Measurements from ENCODE around the gene HP1BP3. TPM values are rescaled to one million over a fixed set of nuclear protein-coding genes. Genes with fewer than 3 reads are reported as not detected.
"Not testable (repeated sequence)": the region's sequence is repeated elsewhere in the genome, so short reads cannot be mapped to it uniquely, and the experiment has no call there.

The HP1BP3 gene, protein sequence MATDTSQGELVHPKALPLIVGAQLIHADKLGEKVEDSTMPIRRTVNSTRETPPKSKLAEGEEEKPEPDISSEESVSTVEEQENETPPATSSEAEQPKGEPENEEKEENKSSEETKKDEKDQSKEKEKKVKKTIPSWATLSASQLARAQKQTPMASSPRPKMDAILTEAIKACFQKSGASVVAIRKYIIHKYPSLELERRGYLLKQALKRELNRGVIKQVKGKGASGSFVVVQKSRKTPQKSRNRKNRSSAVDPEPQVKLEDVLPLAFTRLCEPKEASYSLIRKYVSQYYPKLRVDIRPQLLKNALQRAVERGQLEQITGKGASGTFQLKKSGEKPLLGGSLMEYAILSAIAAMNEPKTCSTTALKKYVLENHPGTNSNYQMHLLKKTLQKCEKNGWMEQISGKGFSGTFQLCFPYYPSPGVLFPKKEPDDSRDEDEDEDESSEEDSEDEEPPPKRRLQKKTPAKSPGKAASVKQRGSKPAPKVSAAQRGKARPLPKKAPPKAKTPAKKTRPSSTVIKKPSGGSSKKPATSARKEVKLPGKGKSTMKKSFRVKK
- 236 and 322 TPM in 2 replicates for total RNA-seq

DNA sequence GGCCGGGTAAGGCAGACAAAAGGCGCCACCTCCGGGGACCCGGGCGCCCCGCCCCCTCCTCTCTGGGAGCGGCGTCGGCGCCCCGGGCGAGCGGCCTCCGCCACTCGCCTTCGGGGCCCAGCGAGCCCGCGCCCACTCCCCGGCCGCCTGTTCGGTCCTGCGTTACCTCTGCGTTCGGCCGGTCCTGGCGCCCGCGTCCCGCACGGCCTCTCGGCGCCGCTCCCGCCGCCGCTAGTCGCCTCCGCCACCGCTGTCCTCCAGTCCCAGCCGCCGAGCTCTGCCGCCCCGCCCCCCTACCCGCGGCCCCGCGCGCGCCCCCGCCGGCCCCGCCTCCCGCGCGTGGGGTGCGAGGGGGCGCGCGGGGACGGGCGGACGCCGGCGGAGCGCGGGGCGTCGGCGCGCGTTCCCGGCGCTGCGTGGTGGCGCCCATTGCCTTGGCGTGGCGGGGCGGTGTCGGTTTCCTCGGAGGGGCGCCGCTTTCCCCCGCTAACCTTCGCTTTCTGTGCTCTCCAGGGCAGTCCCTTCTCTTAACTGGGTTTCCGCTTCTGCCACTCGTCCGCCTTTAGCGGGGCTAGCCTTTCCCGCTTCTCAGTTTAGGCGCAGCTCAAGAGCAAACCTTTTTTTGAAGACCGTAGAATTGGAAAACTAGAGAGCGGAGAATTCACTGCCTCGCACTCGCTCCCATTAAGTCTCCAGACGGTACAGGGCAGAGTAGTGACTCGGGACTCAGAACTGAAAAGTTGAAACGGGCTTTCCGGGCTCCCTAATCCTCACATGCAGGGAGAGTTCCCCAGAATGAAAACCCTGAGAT is at the start of gene HP1BP3:
Gene HP1BP3, minus strand, starts transcription at position 279 of the 811 bp plus-strand sequence. CDS start 6,867 bp downstream, outside the sequence.
- peak; percentile 78 for DNase-seq

DNA sequence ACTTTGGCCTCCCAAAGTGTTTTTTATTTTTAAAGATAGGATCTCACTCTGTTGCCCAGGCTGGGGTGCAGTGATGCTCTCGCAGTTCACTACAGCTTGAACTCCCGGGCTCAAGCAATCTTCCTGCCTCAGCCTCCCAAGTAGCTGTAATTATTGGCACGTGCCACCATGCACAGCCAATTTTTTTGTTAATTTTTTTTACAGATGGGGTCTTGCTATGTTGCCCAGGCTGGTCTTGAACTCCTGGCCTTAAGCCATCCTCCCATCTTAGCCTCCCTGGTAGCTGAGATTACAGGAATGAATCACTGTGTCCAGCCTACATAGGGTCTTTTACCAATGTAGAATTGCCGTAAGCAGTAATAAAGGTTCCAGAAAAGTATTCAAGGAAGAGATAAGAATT is 49.1 kb upstream of the HP1BP3 start:
- no peak for DNase-seq

DNA sequence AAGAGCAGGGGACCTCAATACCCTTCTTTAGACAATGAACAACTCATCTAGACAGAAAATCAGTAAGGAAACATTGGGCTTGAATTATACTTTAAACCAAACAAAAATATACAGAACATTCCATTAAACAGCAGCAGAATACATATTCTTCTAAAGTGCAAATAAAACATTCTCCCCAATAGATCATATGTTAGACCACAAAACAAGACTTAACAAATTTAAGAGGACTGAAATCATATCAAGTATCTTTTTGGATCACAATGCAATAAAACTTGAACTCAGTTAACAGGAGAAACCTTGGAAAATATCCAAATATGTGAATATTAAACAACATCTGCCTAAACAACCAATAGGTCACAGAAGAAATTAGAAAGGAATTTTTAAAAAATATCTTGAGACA is 47.7 kb upstream of the HP1BP3 start:
- no peak for DNase-seq

DNA sequence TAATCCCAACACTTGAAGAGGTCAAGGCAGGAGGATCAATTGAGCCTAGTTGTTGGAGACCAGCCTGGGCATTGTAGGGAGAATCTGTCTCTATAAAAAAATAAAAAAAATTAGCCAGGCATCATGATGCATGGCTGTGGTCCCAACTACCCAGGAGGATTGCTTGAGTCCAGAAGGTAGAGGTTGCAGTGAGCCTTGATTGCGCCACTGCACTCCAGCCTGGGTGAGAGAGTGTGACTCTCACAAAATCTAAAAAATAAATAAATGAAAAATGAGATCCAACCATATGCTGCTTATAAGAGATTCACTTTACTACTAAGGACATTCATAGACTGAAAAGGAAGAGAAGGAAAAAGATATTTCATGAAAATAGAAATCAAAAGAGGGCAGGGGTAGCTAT is 47.1 kb upstream of the HP1BP3 start:
- no peak for DNase-seq

DNA sequence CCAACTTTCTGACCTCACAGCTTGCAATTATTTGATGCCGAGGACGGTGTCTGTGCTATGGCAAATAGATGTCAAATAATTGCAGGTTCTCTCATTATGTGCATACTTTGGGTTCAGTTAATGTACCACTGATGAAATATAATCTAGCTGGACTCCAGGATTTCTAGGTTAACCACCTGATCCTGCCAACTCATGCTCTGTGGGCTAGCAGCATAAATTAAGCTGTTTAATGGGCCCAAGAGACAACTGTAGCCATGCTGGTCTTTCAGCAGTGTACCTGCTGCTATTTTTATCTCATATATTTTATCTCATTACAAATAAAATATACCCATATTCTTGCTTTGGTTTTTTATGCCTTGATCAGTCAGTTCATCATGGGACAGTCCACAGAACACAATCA is 43.3 kb upstream of the HP1BP3 start:
- no peak for DNase-seq

DNA sequence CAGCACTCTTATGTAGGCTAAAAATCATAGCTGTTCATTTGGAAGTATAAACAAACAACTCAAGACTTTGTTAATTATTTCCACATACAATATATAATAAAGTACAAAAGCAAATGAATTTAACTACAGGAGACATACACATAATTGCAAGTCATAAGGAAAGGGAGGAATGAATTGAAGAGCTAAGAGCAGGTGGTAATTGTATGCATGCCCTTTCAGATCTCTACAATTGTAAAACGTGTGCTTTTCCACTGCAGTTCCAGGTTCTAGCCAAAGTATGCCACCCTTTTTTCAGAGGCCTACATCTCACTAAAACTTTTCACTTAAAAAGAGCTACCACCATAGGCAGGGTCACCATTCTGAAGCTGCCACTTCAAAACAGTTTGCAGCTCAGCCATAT is 42.8 kb upstream of the HP1BP3 start:
- DNase-seq = no peak

DNA sequence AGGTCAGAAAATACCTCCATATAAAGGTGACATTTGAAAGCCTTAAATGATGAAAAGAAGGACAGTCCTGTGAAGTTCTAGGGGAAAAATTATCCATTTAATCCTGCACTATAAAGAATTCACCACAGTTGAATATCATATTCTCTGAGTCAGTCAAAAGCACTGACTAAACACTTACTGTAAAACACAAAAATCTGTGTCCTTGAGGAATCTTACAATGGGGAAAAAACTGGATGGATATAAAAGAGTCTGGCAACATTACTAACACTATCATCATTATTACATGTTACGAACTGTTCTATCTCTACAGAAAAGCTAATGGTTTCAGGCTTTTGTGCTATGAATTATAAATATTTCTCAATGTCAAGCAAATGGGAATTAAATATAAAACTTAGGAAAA is 42.4 kb upstream of the HP1BP3 start:
- DNase-seq = no peak

DNA sequence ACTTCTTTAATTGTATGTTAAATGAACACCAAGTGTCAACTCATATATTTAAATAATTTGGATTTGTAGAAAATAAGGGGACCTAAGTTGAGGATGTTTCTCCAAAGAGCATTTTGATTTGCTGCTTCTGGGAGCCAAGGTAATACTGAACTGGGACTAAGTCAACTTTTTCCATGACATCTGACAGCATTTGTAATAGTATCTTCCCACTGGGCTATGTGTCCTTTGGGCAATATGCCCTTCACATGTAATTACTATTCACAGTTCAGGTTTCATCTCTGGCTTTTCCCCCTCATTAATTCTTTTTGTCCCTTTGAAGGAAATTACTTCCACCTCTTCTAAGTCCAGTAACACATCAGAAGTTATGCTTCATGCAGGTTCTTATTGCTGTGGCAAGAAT is 36.7 kb upstream of the HP1BP3 start:
- DNase-seq = no peak

DNA sequence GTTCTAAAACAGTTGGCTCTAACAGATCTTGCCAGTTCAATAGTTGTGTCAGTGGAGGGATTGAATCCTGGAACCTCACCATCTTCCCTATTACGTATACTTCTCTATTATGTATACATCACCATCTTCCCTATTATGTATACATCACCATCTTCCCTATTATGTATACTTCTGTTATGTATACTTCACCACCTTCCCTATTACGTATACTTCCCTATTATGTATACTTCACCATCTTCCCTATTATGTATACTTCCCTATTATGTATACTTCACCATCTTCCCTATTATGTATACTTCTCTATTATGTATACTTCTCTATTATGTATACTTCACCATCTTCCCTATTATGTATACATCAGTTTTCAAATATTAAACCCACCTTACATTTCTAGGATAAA is 34.4 kb upstream of the HP1BP3 start:
- no peak for DNase-seq

DNA sequence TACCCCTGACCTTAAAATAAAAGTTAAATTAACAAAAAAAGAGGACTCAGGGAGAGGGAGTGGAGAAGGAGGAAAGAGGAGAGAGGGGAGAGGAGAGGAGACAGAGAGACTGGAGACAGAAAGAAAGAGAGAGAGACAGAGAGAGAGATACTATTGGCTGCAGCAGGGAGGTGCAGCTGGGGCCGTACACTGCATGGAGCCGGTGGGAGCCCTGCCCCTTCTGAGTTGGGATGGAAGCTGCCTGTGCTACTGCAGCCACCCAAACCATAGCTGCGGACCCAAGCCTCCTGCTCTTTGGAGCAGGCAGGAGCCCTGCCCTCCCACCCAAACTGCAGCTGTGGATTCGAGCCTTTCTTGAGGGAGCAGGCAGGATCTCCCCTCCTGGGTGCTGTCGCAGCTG is 32.7 kb upstream of the HP1BP3 start:
- no peak for DNase-seq

DNA sequence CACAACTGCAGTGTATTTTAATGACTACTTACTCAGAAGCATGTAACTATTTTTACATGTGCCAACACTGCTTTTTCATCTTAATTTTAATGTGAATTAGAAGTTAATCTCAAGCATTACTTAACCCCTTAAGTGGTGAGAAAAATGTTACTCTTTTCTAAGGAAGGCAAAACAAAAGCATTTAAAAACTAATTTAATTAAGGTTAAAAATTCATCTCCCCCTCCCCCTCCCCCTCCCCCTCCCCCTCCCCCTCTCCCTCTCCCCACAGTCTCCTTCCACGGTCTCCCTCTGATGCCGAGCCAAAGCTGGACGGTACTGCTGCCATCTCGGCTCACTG is 27.4 kb upstream of the HP1BP3 start:
- DNase-seq = no peak

DNA sequence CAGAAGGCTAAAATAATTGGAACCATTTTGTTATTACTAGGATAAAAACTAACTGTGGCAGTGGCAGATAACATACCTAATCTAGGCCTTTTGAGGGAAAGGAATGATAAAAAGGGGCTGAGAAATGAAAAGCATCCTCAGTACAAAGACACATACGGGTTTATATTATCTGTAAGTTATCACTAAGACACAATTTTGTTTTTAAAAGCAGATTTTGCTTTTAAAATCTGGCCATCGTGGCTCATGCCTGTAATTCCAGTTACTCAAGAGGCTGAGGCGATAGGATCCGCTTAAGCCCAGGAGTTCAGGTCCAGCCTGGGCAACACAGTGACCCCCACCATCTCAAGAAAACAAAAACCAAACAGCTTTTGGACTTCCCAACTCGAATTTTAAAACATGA is 24.8 kb upstream of the HP1BP3 start:
- no peak for DNase-seq

DNA sequence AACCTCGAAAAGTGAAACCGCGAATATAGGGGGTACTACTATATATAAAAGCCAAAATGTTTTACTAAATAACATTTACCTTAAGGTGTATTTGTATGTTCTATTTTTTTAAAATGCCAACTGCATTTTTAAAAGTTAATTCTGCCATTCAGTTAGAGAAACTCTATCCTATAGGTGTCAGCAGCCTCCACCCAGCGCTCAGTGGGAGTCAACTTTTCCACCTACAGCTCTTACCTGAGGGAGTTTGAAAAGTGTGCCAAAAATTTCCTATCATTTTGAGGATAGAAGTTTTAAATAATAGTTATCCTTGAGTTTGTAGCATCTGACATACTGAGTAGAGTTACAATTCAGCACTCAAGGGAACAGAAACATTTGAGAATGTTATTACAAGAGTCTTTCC is 6.1 kb upstream of the HP1BP3 start:
- DNase-seq = no peak

DNA sequence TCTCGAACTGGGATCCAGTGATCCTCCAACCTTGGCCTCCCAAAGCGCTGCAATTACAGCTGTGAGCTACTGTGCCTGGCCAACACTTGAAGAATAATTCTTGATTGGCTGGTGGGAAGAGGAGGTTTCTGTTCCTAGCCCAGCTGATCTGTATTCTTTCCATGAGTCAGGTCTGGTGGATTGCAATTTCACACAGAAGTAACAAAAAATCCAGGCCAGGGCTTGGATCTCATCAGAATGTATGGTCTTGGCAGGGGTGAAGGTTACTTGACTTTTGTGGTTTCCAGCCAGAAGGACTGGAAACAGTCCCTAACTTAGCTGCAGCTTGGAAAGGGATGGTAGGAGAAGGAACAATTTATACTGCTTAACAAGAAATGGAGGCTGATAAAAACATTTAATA is 5.1 kb upstream of the HP1BP3 start:
- DNase-seq = no peak

DNA sequence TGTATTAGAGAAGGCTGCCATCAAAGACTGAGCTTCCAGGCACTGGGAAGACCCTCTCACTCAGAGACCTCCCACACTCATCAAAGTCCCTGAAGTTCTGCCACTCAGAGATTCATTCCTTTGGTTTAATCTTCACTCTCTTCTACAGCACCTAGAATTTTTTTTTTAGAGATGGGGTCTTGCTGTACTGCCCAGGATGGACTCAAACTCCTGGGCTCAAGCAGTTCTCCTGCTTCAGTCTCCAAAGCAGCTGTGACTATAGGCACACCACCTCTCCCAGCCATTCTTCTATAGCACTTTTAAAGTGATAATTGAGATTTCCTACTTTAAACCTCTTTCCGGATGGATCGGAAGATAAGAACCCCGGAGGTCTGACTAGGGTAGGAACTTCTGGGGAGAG is 3.7 kb upstream of the HP1BP3 start:
- no peak for DNase-seq

DNA sequence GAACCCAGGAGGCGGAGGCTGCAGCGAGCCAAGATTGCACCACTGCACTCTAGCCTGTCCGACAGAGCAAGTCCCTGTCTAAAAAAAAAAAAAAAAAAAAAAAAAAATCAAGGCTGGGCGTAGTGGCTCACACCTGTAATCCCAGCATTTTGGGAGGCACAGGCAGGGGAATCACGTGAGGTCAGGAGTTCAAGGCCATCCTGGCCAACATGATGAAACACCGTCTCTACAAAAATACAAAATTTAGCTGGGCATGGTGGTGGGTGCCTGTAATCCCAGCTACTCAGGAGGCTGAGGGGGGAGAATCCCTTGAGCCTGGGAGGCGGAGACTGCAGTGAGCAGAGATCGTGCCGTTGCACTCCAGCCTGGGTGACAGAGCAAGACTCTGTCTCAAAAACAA is 2.5 kb upstream of the HP1BP3 start:
- not testable (repeated sequence) for DNase-seq

DNA sequence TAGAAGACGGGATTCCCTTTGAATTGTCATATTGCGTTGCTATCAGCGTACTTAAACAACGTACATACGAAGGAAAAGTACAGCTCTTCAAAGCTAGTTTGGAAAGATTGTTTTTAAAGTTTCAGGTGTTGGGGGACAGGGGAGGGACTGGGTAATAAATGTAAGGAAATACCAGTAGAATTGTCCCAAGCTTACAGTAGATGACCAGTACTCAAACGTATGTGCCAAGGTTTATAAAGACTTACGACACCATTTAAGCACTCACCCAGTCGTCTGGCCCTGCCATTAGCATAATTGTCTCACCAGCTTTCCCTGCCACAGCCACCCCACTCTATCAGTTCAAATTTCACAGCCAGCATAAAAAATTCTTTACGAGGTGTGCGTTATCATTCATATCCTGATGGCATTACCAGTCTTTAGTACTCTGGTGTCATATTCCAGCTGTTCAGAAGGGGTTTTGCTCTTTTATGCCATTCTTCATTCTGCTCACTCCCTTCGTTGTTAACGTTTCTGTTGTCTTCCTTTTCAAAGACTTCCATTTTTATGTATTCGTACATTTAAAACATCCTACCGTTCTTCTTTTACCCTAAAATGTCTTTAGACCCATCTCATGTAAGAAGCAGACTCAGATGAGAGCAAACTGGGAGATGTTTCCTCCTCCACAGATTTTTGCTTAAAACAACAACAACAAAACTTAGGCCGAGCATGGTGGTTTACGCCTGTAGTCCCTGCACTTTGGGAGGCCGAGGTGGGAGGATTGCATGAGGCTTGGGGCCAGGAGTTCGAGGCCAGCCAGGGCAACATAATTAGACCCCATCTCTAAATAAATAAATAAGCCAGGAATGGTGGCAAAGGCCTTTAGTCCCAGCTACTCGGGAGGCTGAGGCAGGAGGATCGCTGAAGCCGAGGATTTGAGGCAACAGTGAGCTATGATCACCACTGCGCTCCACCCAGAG is 1.0 kb upstream of the HP1BP3 start:
- DNase-seq = peak; percentile 60

DNA sequence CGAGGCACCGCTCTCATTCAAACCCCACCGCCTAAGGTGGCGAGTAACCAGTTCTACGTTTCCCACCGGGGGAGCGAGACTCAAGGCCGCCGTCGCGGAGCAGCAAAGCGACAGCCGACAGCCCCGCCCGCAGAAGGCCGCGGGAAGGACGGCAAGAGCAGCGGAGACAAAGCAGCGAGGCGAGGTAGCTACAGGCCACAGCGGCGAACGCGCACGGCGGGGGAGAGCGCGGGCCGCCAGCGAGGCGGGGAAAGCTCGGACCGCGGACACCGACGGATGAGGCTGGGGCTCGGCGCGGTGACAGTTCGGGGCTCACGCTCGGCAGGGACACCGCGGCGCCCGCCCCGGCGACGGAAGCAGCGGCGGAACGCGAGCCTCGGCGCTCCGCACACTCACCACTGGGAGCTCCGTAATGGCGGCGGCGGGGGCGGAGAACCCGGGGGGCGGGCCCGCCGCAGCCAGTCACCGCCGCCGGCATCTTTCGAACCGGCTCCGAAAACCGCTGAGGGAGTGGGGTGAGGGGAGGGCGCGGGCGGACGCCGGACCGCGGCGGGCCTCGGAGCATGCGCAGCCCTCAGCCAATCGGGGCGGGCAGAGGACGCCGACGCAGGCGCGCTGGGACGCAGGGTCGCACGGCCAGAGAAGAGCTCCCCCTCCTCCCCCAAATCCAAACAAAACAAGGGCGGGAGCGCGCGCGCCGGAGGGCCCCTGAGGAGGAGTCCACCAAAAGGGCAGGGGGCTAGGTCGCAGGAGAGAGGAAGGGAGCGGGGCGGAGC is 666 bp downstream of the HP1BP3 start:
- peak; percentile 96 for DNase-seq

DNA sequence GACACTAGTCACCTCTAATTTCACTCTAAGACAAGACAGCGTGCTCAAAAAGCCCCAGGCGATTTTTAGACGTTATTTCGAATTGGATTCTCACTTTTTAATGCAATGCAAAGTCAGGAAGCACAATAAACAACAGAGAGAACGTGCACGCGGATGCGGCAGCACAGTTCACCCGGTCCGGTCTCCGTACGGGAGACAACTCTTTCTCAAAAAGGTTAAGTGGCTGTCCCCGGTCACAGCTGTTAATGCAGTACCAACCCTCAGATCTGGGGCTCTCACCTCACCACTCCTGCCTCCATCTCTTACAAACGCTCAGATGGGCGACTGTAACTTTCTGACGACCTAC is 1.2 kb downstream of the HP1BP3 start:
- DNase-seq = no peak

DNA sequence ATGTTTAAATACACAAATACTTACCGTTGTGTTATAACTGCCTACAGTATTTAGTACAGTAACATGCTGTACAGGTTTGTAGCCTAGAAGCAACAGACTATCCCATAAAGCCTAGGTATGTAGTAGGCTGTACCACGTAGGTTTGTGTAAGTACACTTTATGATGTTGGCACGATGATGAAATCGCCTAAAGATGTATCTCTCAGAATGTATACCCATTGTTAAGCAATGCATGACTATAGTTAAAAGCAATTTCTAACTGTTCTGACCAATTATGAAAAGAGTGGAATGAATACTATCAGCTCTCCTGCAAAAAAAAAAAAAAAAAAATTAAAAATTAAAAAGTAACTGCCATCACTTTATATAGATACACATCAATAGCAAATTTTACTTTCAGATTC is 11.4 kb downstream of the HP1BP3 start:
- DNase-seq = no peak

DNA sequence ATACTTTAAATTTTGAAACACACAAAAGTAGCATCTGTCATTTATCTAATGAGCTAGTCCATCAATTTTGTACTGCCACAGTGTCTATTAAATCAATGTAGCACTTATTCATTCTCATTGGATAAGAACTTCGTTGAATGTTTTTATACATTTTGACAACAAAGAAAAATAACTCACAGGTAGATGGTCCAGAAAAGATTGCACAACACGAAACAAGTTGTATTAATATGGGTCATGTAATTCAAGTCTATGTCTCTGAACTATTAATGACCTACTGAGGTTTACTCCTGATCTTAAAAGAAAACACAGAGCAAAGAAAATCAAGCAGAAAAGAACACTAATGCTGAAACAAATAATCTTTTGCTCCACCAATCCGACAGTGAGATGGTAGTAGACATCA is 15.3 kb downstream of the HP1BP3 start:
- no peak for DNase-seq
